Lung microvascular endothelial cell (primary cell): ENCODE results near the gene EXOC3L4. TPM values are rescaled to one million over a fixed set of nuclear protein-coding genes. Genes with fewer than 3 reads are reported as not detected.

Source experiments
- DNase-seq, 2 donors: peaks; one replicate each; pipeline versions ENCODE4 v3.0.0 to v3.0.0-alpha.2; 2010; ENCODE audit warnings: low read depth in 2 of 2
- total RNA-seq: library from RNA; depleted of rRNA; stranded (reverse); fragments of >200 nt; gene quantifications from 2 replicates; pipeline ENCODE4 v1.2.1, GENCODE V29; 2014

EXOC3L4 gene
- total RNA-seq, 1 donor from 2014 or later, result not detected

DNA sequence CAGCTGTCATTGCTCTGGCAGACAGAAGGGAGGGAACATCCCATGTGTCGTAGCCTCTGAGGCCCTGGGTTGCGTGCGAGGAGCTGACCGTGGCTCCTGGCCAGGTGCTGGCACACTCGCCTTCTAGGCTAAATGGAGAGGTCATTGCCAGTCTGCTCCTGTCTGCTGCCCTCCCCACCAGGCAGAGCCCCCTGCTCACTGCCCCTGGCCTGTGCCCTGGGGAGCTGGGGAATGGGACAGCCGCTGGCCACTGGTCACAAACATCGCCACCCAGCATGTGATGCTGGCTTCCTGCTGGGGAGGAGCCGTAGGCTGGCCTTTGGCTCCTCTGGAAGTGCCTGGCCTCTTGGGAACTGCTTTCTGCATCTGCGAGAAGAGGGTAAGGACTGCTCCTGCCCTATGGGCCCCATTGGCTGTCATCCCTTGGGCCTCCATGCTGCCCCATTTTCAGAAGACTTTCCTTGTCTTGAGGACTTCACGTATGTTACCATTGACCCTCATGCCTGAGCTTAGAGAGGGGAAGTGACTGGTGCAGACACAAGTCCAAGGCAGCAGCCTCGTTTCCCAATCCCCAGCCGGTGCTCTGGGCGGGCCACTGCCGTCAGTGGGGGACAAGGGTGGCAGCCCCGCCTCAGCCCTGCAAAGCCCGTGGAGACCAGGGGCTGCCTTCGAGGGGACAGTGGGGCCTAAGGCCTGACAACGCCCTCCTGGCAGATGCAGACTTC lies 26.8 kb downstream of the EXOC3L4 start:
- peak; percentile 36 to 59 for DNase-seq

DNA sequence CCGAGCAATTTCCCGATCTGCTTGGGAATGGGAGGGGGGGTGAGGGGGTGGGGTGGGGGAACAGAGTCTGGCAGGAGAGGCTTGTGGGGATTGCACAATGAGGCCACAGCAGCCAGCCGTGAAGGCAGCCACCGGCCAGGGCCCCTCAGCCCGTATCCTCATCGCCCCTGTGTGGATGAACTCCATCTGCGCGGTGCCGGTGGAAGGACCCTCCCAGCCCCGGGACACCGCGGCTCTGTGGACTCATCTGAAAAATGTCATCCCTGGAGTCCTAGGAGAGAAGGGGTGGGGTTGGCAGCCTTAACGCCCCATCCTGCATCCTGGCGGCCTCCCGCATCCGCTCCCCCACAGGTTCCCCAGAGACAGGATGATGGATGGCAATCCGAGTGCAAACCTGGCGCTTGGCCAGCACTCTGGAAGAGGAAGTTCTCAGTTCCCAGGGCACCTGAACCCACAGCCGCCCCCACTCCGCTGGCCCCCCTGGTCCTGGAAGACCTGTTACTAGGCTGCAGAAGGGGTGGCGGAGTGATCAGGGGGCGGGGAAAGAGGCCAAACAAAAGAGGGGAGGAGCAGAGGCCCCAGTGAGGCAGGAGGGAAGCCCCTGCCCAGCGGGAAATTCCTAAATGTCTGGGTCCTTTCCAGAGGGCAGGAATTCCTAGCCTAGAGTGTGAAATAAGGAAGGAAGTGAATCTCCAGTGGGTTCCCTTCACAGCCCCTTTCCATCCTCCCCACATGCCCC lies 27.5 kb downstream of the EXOC3L4 start:
- peak; percentile 85 to 96 for DNase-seq

DNA sequence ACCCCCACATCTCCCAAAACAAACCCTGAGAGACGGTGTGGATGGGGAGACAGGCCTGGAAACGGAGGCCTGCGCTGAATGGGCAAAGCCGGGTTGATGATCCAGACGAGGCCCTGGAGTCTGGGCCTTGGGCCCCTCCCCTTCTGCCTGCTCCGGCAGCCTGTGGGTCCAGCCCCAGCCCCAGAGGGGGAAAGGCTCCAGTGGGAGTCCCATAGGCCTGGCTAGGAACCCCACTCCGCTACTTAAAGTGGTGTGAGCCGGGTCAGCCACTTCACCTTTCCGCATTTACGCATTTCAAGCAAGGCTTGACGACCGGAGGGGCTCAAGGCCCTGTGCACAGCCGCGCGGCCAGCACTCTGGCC lies 28.0 kb downstream of the EXOC3L4 start:
- DNase-seq, result no peak

DNA sequence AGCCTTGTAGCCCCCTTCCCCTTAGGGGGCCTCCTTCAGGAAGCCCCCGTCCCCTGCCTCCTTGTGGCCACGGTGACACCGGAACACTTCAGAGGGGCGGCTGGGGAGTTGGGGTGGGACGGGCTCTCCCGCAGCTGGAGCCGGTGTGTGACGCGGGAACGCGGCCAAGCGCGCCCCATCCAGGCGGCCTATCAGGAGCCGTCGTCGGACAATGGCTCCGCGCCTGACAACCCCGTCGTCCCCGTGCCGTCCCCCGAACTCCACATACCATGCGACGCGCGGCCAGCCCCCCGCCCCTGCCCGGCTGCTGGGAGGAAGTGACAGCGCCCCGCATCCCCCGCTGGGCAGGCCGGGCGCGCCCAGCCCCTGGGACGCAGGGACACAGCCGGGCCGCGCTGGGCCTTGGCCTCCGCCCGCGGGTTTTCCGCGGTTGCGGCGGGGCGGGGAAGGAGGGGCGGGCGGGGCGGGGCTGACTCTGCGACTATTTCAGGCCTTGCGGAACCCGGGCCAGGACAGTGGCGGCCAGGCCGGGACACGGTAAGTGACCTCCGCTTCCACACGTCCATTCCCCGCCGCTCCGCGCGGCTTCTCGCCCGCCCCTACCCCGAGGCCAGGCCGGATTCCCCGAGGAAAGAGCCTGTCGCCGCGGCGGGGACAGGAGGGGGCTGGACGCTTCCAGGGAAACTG lies 28.6 kb downstream of the EXOC3L4 start, which contains the start of gene TNFAIP2:
TNFAIP2 (plus strand) TSS at position 515 of the 687 bp plus-strand sequence. CDS start 2,997 bp downstream, outside the sequence.
- peak; percentile 51 to 80 for DNase-seq

DNA sequence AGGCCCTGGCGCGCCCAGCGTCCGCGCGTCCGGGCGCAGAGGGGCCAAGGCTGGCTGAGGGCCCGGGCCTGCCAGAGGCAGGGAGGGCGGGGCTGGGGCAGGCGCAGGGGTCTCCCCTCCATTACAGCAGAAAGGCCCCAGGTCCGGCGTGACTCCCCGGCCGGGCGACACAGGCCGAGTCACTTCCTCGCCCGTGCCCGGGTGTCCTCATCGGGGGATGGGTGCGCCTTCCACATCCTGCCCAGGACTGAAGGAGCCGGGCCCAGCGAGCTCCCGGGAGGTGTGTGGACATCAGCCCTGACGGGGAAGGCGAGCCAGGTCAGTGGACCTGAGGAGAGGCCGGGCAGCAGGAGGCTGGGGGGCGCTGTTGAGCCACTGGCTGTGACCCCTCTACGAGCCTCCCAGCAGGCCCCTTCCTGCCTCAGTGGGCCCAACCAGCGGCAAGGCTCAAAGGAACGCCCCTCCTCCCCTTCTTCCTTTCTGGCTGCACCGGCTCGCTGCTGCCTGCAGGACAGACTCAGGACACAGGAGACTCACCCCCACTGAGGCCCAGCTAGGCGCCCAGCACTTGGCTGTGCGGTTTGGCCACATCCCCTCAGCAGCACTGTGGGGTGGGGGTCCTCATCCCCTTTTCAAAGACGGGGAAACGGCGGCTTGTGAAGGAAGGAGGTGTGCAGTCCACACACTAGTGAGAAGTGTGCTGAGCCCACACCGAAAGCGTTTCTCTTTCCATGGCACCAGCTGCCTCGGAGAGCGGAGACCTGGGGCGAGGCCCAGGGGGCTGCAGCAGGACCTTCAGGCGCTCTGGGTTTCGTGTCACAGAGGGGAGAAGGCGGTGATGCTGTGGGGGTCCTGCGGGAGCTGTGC lies 29.3 kb downstream of the EXOC3L4 start:
- peak; percentile 49 to 62 for DNase-seq

DNA sequence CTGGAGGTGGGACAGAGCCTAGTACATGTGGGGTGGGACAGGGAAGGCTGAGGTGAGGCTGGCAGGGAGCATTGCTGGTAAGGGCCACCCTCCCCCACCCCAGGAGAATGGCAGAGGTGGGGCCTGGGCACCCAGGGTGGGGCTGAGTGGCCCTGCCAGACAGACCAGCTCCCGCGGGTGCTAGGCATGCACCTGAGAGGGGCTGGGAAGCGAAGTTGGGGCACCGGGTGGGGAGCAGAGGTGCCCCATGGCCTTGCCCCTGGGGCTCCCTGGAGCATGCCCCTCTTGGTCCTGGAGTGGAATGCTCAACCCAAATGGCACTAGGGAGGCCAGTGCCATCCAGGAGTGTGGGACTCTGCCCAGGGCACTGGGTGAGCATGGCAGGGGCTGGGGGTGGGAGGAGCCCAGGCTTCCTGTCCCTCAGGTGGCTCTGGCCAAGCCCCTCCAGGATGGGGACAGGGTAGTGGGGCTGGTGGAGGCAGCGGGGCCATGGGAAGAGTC lies 30.0 kb downstream of the EXOC3L4 start:
- no peak for DNase-seq

DNA sequence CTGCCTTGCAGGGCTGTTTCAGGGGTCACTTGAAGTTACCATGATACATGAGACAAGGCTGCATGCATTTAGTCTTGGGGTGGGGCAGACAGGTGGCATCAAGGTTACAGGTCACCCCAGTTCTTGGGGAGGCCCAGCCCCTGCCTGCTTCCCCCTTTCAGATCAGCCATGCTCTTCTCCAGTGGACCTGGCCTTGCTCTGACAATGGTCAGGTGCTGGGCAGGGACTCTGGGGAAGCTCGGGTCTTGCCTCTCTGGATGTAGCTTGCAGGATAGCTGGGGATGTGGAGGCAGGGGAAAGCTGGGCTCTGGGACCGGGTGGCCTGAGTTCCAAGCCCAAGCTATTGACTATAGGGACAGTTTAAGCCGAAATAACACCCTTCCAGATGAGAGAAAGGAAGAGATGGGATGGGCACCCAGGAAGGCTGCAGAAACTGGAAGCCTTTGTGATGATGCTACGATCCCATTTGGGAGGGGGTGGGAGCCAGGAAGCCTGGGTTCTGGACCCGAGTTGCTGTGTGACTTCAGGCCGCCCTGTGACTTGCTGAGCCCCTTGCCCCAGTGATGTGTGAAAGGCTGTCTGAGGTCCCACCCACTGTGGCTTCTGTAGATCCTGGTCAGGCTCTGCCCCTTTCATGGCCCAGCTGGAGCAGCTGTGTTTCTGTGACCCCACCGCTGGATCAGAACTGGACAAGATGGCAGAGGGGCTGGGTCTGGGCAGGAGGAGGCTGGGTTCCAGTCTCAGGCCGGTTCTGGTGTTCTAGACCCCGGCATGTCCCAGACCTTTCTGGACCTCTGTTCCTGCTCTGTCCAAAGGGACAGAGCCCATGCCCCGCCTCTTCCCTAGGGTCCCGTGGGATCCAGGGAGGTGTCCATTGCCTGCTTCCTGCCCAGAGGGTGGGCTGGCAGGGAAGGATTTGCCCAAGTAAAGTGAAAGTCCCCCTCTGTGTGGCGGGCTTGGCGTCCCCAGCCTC lies 30.9 kb downstream of the EXOC3L4 start:
- no peak for DNase-seq

DNA sequence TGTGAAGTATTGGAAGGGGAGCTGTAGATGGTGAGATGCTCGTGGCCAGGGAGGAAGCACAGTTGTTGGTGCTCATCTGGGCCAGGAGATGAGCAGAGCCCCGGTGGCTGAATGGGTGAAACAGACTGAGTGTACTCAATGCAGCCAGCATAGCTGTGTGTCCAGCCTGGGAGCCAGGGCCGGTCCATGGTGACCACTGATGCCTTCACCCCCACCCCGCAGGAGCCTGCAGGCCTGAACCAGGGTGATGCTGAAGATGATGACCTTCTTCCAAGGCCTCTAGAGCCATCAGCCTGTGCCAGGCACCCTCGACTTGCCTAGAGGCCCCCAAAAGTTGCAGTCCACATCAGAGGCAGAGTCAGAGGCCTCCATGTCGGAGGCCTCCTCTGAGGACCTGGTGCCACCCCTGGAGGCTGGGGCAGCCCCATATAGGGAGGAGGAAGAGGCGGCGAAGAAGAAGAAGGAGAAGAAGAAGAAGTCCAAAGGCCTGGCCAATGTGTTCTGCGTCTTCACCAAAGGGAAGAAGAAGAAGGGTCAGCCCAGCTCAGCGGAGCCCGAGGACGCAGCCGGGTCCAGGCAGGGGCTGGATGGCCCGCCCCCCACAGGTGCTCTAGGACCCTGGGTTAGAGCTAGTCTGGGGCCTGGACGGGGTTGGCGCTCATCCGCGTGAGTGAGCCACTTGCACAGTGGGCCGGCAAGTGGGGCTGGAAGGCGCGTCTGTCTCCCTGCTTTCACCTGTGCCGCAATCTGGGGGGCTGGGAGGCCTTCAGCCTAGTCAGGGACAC lies 31.8 kb downstream of the EXOC3L4 start:
- DNase-seq, result no peak

DNA sequence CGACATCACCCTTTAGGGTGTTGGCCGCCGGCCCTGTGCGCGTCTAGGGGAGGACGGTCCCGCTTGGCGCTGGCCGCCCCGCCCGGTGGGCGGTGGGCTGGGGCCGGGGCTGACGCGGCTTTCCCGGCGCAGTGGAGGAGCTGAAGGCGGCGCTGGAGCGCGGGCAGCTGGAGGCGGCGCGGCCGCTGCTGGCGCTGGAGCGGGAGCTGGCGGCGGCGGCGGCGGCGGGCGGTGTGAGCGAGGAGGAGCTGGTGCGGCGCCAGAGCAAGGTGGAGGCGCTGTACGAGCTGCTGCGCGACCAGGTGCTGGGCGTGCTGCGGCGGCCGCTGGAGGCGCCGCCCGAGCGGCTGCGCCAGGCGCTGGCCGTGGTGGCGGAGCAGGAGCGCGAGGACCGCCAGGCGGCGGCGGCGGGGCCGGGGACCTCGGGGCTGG lies 32.4 kb downstream of the EXOC3L4 start:
- peak; percentile 36 to 78 for DNase-seq

DNA sequence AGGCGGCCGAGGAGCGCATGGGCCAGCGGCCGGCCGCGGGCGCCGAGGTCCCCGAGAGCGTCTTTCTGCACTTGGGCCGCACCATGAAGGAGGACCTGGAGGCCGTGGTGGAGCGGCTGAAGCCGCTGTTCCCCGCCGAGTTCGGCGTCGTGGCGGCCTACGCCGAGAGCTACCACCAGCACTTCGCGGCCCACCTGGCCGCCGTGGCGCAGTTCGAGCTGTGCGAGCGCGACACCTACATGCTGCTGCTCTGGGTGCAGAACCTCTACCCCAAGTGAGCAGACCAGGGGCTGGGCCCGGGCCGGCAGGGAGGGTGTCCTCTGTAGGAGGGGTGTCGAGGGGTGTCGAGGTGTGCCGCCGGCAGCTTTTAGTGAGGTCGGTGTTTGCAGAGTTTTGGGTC lies 32.8 kb downstream of the EXOC3L4 start:
- DNase-seq, result no peak

DNA sequence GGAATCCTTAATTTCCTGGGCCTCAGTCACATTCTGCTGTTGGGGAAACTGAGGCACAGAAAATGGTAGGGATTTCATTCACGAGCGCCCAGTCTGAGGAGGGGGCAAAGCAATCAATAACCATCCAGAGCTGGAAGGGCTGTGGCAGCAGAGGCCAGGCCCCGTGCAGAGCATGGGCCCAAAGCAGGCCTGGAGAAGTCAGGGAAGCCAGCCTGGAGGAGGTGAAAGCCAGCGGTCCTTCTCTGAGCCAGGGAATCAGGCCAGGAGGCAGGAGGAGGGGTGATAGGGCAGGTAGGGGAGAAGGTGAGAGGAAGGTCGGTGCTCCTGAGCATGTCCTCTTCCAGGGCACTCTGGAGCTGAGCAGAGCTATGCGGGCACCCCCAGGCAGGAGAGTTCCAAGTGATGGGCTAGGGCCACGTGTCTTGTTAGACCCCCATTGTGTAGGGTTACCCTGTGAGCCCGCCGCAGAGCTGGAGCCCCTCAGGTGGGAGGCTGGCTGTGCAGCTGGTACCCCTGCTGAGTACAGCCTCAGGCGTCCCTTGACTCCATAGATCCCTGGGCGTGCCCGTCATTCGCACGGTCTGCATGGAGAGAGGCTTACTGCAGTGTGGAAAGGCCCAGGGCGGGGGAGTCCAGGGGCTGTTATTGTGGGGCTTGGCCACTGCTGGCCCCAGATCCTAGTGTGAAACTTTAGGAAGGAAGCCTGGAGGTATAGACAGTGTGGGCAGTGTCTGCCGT lies 33.5 kb downstream of the EXOC3L4 start:
- no peak for DNase-seq

DNA sequence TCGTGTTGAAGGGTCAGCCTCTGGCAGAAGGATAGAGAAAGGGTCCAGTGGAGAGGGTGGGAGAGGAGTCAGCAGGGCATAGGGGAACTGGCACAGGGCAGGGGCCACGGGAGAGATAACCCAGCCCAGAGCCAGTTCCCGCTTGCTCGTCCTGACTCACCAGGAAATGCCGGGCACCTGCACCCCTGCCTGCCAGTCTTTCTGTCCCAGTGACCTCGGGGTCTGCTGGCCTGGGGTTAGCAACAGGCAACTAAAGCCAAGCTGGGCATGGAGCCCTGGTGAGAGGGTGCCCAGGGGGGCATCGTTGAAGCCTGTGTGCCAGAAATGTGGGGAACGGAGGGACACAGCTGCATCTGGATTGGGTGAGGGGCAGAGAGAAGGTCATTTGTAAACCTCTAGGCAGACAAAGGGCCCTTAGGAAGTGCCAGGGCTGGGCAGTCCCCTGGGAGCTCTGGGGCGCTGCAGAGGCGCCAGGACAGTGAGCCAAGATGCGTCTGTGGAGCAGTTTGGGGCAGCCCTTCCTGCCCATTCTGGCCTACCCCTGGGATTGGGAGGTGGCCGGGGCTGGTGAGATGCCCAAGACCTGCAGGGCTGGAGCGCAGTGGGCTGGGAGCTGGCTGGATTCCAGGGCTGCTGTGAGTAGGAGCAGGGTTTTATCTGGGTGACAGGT lies 34.2 kb downstream of the EXOC3L4 start:
- no peak for DNase-seq

DNA sequence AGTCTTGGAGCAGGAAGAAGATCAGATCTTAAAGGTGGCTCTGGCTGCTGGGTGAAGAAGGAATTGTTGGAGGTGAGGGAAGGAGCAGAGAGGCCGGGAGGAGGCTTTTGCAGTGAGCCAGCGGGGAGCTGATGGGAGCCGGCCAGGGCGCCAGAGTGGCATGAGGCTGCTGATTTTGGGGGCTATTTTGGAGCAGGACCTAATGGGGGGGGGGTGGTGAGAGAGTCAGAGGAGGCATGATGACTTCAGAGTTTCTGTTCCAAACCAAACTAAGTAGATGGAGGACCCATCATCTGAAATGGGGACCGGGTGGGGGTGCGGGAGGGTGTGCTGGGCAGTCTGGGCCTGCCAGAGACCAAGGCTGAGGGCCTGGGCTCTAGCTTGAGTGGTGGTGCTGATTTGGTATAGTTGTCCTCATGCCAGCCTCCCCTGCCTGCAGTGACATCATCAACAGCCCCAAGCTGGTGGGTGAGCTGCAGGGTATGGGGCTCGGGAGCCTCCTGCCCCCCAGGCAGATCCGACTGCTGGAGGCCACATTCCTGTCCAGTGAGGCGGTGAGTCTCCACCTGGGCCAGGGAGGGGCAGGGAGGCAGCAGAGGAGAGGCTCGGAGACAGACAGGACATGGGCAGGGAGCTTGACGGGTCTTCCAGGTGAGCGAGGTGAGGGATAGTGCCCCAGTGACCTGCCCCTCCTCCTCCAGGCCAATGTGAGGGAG lies 34.9 kb downstream of the EXOC3L4 start:
- no peak for DNase-seq

DNA sequence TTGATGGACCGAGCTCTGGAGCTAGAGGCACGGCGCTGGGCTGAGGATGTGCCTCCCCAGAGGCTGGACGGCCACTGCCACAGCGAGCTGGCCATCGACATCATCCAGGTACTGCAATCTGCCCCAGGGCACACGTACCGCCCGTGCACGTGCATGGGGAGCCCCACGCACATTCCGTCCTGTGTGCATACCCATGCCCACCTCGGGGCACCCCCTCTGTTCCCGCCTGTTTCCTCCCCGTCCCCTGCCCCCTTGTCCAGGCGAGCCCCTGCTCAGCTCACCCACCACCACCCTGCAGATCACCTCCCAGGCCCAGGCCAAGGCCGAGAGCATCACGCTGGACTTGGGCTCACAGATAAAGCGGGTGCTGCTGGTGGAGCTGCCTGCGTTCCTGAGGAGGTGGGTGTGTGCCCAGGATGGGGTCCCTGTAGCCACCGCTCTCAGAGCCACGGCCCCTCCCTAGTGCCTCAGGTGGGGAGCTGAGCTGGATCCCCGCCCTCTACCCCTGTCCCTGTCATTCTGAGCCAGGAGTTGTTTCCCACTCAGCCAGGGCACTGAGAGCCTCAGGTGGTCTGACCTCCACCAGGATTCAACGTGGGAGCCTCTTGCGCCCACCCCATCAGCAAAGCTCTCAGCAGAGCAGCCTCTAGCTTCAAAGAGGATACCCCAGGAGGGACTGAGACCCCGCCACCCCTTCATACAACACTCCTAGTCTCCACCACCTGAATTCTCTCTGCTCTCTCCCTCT lies 35.7 kb downstream of the EXOC3L4 start:
- DNase-seq, result no peak

DNA sequence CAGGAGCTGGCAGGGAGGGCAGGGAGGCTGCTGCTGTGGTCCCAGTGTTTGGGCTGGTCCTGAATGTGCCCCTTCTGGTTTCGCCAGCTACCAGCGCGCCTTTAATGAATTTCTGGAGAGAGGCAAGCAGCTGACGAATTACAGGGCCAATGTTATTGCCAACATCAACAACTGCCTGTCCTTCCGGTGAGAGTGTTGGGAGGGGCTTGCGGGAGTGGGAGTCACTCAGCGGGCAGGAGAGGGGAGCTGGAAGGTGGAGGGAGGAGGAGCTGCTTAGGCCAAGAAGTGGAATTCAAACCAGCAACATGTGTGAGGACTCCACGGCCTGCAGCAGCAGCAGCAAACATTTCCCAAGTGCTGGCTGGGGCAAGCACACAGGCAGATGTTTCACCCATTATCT lies 36.4 kb downstream of the EXOC3L4 start:
- peak; percentile 67 to 77 for DNase-seq

DNA sequence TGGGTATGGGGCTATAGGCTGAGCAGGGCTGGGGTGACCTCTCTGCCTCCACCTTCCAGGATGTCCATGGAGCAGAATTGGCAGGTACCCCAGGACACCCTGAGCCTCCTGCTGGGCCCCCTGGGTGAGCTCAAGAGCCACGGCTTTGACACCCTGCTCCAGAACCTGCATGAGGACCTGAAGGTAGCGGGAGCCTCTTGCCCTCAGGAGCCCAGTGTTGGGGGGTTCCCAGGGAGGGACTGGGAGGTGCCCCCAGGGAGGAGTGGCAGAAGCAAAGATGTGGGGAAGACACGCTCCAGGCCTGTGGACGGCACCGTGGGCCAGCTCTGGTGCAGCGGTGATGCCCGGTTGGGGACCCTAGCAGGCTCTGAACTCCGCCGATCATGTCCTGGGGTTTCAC lies 37.1 kb downstream of the EXOC3L4 start:
- DNase-seq, result no peak
